K562 (cell line): ENCODE results near the gene ANKRD27. TPM values are rescaled to one million over a fixed set of nuclear protein-coding genes. Genes with fewer than 3 reads are reported as not detected.

Source experiments
- GABPB2 ChIP-seq: fragments of 250-450 bp; sonication (Bioruptor Pico); conservative IDR thresholded peaks from 2 replicates; pipeline ENCODE4 v1.5.1; 2021; ENCODE audit warnings: mild to moderate bottlenecking
- HMG20A ChIP-seq: fragments of 450-650 bp; formaldehyde crosslinking; conservative IDR thresholded peaks from 2 replicates; pipeline ENCODE4 v1.4.0; 2020; ENCODE audit warnings: mild to moderate bottlenecking, mixed read lengths
- MBD1 ChIP-seq: fragments of 250-450 bp; sonication (Bioruptor Pico); IDR thresholded peaks from 2 replicates; pipeline ENCODE4 v1.8.0; 2022; ENCODE audit warnings: inconsistent platforms
- MEF2D ChIP-seq: conservative IDR thresholded peaks from 2 replicates; pipeline ENCODE4 v1.6.1; 2016; ENCODE audit warnings: low read depth, missing genetic modification characterization, missing compliant biosample characterization
- NR2C1 ChIP-seq, 2 experiments: fragments of 450-650 bp; IDR thresholded peaks; 2 replicates each; pipeline ENCODE4 v1.6.1; 2017; ENCODE audit warnings: mild to moderate bottlenecking in 2 of 2, antibody characterized with exemption in 1 of 2, inconsistent platforms in 1 of 2, missing compliant biosample characterization in 1 of 2, missing genetic modification characterization in 1 of 2
- ZBTB17 ChIP-seq: fragments of 450-650 bp; formaldehyde crosslinking; IDR thresholded peaks from 2 replicates; pipeline ENCODE4 v1.4.0; 2020; ENCODE audit warnings: mild to moderate bottlenecking
- ZBTB2 ChIP-seq: fragments of 450-650 bp; IDR thresholded peaks from 2 replicates; pipeline ENCODE4 v1.6.1; 2016; ENCODE audit warnings: antibody characterized with exemption
- ZBTB26 ChIP-seq: fragments of 450-650 bp; formaldehyde crosslinking; IDR thresholded peaks from 2 replicates; pipeline ENCODE4 v1.4.0; 2022; ENCODE audit warnings: missing genetic modification characterization
- ZNF212 ChIP-seq: fragments of 450-650 bp; formaldehyde crosslinking; IDR thresholded peaks from 2 replicates; pipeline ENCODE4 v1.4.0; 2020; ENCODE audit warnings: mild to moderate bottlenecking
- ZNF57 ChIP-seq: fragments of 450-650 bp; formaldehyde crosslinking; IDR thresholded peaks from 2 replicates; pipeline ENCODE4 v1.4.0; 2020; ENCODE audit warnings: mild to moderate bottlenecking, moderate library complexity
- ZNF79 ChIP-seq: fragments of 250-450 bp; sonication (Bioruptor Pico); IDR thresholded peaks from 2 replicates; pipeline ENCODE4 v1.4.0; 2020; ENCODE audit warnings: low read depth, mild to moderate bottlenecking, moderate library complexity
- polyA plus RNA-seq, 8 experiments: library from polyadenylated mRNA; depleted of rRNA in 4 of 8; stranded (reverse) in 5 of 8; unstranded in 3 of 8; fragments of >200 nt; fragmentation: Nextera tagmentation in 2 of 8; fragmentation: Illumina TruSeq in 1 of 8; extraction: Ambion mirVana in 2 of 8; extraction: Trizol in 1 of 8; gene quantifications; 2 replicates each; pipeline versions ENCODE4 v1.2.1 to v1.2.3, GENCODE V29; 2011 to 2014; ENCODE audit warnings: inconsistent platforms in 1 of 8, missing spikeins in 1 of 8
- total RNA-seq, 7 experiments: library from RNA; depleted of rRNA in 6 of 7; stranded (reverse); fragments of >200 nt in 6 of 7; fragmentation: Illumina TruSeq in 2 of 7; extraction: Trizol in 2 of 7; gene quantifications; 2 replicates each; pipeline versions ENCODE4 v1.2.1 to v1.2.3, GENCODE V29; 2011 to 2021; ENCODE audit warnings: low replicate concordance in 1 of 7
- TF ChIP-seq, protein P1 (sequence below): fragments of 250-450 bp; sonication (Bioruptor Pico); IDR thresholded peaks from 2 replicates; pipeline ENCODE4 v1.8.0; 2021; ENCODE audit warnings: mild to moderate bottlenecking, moderate library complexity
- TF ChIP-seq, protein P2 (sequence below): fragments of 250-450 bp; sonication (Bioruptor Pico); IDR thresholded peaks from 2 replicates; pipeline ENCODE4 v1.4.0; 2020; ENCODE audit warnings: mild to moderate bottlenecking, moderate library complexity, borderline replicate concordance
- TF ChIP-seq, protein P3 (sequence below): fragments of 250-450 bp; sonication (Bioruptor Pico); IDR thresholded peaks from 2 replicates; pipeline ENCODE4 v1.5.0; 2021; ENCODE audit warnings: mild to moderate bottlenecking, moderate library complexity

The ANKRD27 gene
- total and polyA plus RNA-seq, 9 of the 15 experiments (the other 6 are each of a cell fraction or from before 2014, with no cell fraction given) = 5.3 to 71.3 (median 54.2) TPM

- TF ChIP-seq MBD1 (CRISPR knock-in tag) (0 out of 2 replicates have a peak, but pooled peaks have one; percentile 62), ZNF79 (CRISPR knock-in tag) (peak; percentile 91), ZBTB2 (peak; percentile 14; the same call in 1 of the 2 replicates), GABPB2 (CRISPR knock-in tag) (no peak), ZNF57 (CRISPR knock-in tag) (peak; percentile 37; the same call in 1 of the 2 replicates), MEF2D (tag) (peak; percentile 93), ZNF212 (CRISPR knock-in tag) (peak; percentile 75; the same call in 1 of the 2 replicates), ZBTB26 (CRISPR knock-in tag) (peak; percentile 37; the same call in 1 of the 2 replicates), NR2C1 (IDR thresholded peaks at IDR 0.05) (no peak), NR2C1 (tag; IDR thresholded peaks at IDR 0.05) (peak; percentile 90), HMG20A (CRISPR knock-in tag) (peak; percentile 73; the same call in 1 of the 2 replicates), ZBTB17 (CRISPR knock-in tag) (peak; percentile 88)
- TF ChIP-seq, protein P1, sequence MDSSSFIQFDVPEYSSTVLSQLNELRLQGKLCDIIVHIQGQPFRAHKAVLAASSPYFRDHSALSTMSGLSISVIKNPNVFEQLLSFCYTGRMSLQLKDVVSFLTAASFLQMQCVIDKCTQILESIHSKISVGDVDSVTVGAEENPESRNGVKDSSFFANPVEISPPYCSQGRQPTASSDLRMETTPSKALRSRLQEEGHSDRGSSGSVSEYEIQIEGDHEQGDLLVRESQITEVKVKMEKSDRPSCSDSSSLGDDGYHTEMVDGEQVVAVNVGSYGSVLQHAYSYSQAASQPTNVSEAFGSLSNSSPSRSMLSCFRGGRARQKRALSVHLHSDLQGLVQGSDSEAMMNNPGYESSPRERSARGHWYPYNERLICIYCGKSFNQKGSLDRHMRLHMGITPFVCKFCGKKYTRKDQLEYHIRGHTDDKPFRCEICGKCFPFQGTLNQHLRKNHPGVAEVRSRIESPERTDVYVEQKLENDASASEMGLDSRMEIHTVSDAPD (CRISPR knock-in tag) = peak; percentile 47; the same call in 1 of the 2 replicates
- TF ChIP-seq, protein P2, sequence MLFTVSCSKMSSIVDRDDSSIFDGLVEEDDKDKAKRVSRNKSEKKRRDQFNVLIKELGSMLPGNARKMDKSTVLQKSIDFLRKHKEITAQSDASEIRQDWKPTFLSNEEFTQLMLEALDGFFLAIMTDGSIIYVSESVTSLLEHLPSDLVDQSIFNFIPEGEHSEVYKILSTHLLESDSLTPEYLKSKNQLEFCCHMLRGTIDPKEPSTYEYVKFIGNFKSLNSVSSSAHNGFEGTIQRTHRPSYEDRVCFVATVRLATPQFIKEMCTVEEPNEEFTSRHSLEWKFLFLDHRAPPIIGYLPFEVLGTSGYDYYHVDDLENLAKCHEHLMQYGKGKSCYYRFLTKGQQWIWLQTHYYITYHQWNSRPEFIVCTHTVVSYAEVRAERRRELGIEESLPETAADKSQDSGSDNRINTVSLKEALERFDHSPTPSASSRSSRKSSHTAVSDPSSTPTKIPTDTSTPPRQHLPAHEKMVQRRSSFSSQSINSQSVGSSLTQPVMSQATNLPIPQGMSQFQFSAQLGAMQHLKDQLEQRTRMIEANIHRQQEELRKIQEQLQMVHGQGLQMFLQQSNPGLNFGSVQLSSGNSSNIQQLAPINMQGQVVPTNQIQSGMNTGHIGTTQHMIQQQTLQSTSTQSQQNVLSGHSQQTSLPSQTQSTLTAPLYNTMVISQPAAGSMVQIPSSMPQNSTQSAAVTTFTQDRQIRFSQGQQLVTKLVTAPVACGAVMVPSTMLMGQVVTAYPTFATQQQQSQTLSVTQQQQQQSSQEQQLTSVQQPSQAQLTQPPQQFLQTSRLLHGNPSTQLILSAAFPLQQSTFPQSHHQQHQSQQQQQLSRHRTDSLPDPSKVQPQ (CRISPR knock-in tag) = no peak
- TF ChIP-seq, protein P3, sequence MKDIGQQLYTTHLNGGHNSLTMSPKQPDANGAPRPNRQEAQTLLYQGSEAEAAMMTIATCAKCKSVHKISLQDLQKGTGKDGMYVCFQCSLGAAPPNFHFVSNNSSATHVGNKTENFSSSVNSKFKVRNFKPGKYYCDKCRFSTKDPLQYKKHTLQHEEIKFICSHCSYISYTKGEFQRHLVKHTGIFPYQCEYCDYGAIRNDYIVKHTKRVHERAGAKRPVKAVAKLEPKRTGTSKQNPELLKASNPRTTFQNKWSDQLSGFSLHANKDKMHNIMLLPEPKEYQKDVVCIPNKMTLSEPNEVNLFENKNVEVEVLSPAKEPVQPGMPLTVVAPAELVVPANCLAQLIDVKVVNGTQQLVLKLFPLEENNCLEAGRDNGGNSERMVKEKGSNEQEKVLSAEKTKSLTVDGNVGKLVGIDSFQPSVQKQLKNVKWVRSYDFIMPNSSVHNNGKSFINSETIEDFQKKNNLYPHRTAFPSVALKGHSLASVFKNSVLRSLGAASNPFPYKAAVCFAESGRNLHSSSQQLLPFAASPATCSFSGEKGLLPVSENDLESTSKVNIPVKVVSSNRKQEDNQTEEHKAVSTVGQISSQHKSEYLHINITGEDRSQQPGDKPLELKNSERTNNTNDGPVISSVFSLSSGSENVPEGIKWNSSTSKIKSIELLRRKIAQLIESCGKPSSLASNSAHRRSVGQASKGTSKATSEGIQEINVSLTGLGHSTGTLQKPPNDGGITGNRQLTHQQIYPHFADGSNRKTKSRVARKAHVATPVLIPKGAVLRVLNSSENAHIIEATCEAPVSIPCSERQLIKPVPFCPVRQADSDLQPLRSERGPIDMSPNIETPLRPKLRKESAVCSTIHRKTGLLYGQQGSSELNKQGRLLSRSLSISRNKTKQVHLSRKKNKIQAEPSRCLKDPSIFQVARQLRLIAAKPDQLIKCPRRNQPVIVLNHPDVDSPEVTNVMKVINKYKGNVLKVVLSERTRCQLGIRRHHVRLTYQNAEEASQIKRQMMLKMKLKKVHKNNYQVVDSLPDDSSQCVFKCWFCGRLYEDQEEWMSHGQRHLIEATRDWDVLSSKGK (CRISPR knock-in tag) = no peak
Observed at GRCh38 chr19:32686847-32687475, 12.0 kb upstream of the ANKRD27 start (continued).
